PC-3 (cell line): ENCODE results near the gene PIEZO1. TPM values are rescaled to one million over a fixed set of nuclear protein-coding genes. Genes with fewer than 3 reads are reported as not detected.

Experiments used
- ATAC-seq: fragments of 200-7000 bp; cut with Tn5 transposase; 2 replicates; pipeline ENCODE4 v1.9.1; 2020; ENCODE audit warnings: mild to moderate bottlenecking, moderate library complexity
- BruUV-seq: library from RNA; stranded (reverse); fragments of 400-500 nt; replicated peaks from 2 replicates; lab custom pipeline; 2021; lab: Mats Ljungman, UMichigan
- CTCF ChIA-PET: fragments of 300-600 bp; sonication (Branson Sonifier 250); formaldehyde crosslinking; loops from one replicate; lab custom pipeline; 2022; ENCODE audit warnings: antibody characterized with exemption; lab: Charles Lee
- POLR2A ChIA-PET: fragments of 300-600 bp; sonication (Branson Sonifier 250); formaldehyde crosslinking; loops from one replicate; lab custom pipeline; 2022; ENCODE audit warnings: antibody characterized with exemption; ENCODE audit not compliant: unreplicated experiment; lab: Charles Lee
- DNase-seq: peaks from one replicate; pipeline ENCODE4 v3.0.0-alpha.2; 2015
- H2AFZ ChIP-seq: fragments of 300-600 bp; sonication (generic); 2 replicates; pipeline ENCODE4 v1.6.0; 2016; ENCODE audit warnings: antibody characterized with exemption, low read length
- H3F3A ChIP-seq: fragments of 300-600 bp; sonication (generic); one replicate; pipeline ENCODE4 v1.6.0; 2017; ENCODE audit warnings: antibody characterized with exemption, low read length, control low read depth, mild to moderate bottlenecking; ENCODE audit not compliant: unreplicated experiment
- H3K27ac ChIP-seq: fragments of 300-600 bp; sonication (generic); 2 replicates; pipeline ENCODE4 v1.5.1; 2016; ENCODE audit warnings: mild to moderate bottlenecking, low read length
- H3K27me3 ChIP-seq: fragments of 300-600 bp; sonication (generic); 2 replicates; pipeline ENCODE4 v1.6.1; 2016; ENCODE audit warnings: low read length, mixed read lengths
- H3K36me3 ChIP-seq: fragments of 300-600 bp; sonication (generic); 2 replicates; pipeline ENCODE4 v1.6.1; 2016; ENCODE audit warnings: low read depth, mixed run types, low read length, mixed read lengths
- H3K4me1 ChIP-seq: fragments of 300-600 bp; sonication (generic); 2 replicates; pipeline ENCODE4 v1.5.1; 2016; ENCODE audit warnings: low read length; ENCODE audit not compliant: insufficient read depth
- H3K4me2 ChIP-seq: fragments of 300-600 bp; sonication (generic); 2 replicates; pipeline ENCODE4 v1.6.0; 2016; ENCODE audit warnings: low read length
- H3K4me3 ChIP-seq: fragments of 300-600 bp; sonication (generic); 2 replicates; pipeline ENCODE4 v1.5.1; 2016; ENCODE audit warnings: mild to moderate bottlenecking, low read length, mixed read lengths
- H3K79me2 ChIP-seq: fragments of 300-600 bp; sonication (generic); 2 replicates; pipeline ENCODE4 v1.6.1; 2017; ENCODE audit warnings: low read length, mixed read lengths
- H3K9ac ChIP-seq: fragments of 300-600 bp; sonication (generic); 2 replicates; pipeline ENCODE4 v1.6.0; 2016; ENCODE audit warnings: mild to moderate bottlenecking, low read length
- H3K9me2 ChIP-seq: fragments of 300-600 bp; sonication (generic); replicated peaks from 2 replicates; pipeline ENCODE4 v1.6.1; 2016; ENCODE audit warnings: mixed run types, low read length, mixed read lengths
- H3K9me3 ChIP-seq: fragments of 300-600 bp; sonication (generic); 2 replicates; pipeline ENCODE4 v1.6.1; 2016; ENCODE audit warnings: low read length, mixed read lengths
- H4K20me1 ChIP-seq: fragments of 300-600 bp; sonication (generic); 2 replicates; pipeline ENCODE4 v1.6.1; 2016; ENCODE audit warnings: low read length, mixed read lengths
- CTCF ChIP-seq: fragments of 300-600 bp; sonication (generic); conservative IDR thresholded peaks from 2 replicates; pipeline ENCODE4 v1.5.1; 2017; ENCODE audit warnings: antibody characterized with exemption, low read depth, mild to moderate bottlenecking, low read length
- EZH2 ChIP-seq: fragments of 300-600 bp; sonication (generic); IDR thresholded peaks from one replicate; pipeline ENCODE4 v1.6.1; 2017; ENCODE audit warnings: antibody characterized with exemption, mild to moderate bottlenecking, low read length; ENCODE audit not compliant: unreplicated experiment
- EZH2phosphoT487 ChIP-seq: fragments of 300-600 bp; sonication (generic); IDR thresholded peaks from 2 replicates; pipeline ENCODE4 v1.6.1; 2018; ENCODE audit warnings: mild to moderate bottlenecking, antibody characterized with exemption, low read length, borderline replicate concordance
- intact Hi-C: fragments of 100-400 bp; cut with micrococcal nuclease; formaldehyde crosslinking; loops from 2 replicates; pipeline ENCODE4 v1.9.0; 2023
- total RNA-seq: library from RNA; depleted of rRNA; stranded (reverse); fragments of >200 nt; gene quantifications from 2 replicates; pipeline ENCODE4 v1.2.3, GENCODE V29; 2014

PIEZO1 gene
- total RNA-seq, 1 experiment from 2014 or later: 180 TPM

GRCh38 chr16:88715312-88716190 is 69.5 kb downstream of the PIEZO1 start:
- H4K20me1 ChIP-seq: no peaks in the 10 kb centered on the region
- no TSS peak for BruUV-seq
- no peaks in the 10 kb centered on the region for H3K9me3 ChIP-seq
- no peak overlapping the region for H3K4me2 ChIP-seq
- no peaks in the 10 kb centered on the region for H3K9me2 ChIP-seq
- CTCF ChIA-PET: no interaction called here
- H3K27ac ChIP-seq: no peak overlapping the region
- POLR2A ChIA-PET: no interaction called here
- ATAC-seq: no peak
- peaks cover 8% of the 10 kb centered on the region; the same call in 1 of the 2 replicates for H3K79me2 ChIP-seq
- H3K27me3 ChIP-seq: no peaks in the 10 kb centered on the region
- no peak for TF ChIP-seq EZH2phosphoT487
- no peak for TF ChIP-seq EZH2
- TF ChIP-seq CTCF: no peak
- intact Hi-C loops: no loop called here
- DNase-seq: no peak
- no peak overlapping the region for H3K9ac ChIP-seq
- peaks cover 4% of the 10 kb centered on the region; the same call in 1 of the 2 replicates for H3K36me3 ChIP-seq
- no peaks in the 10 kb centered on the region for H3F3A ChIP-seq
- no peak overlapping the region for H2AFZ ChIP-seq
- H3K4me1 ChIP-seq: no peaks in the 10 kb centered on the region
- no peak overlapping the region for H3K4me3 ChIP-seq

GRCh38 chr16:88714420-88715302 is 70.4 kb downstream of the PIEZO1 start:
- Histone ChIP-seq H3K4me2 (no peak overlapping the region), H3K27ac (no peak overlapping the region), H2AFZ (no peak overlapping the region), H4K20me1 (no peaks in the 10 kb centered on the region), H3F3A (no peaks in the 10 kb centered on the region), H3K79me2 (peaks cover 13% of the 10 kb centered on the region), H3K9me2 (no peaks in the 10 kb centered on the region), H3K36me3 (peaks cover 4% of the 10 kb centered on the region; the same call in 1 of the 2 replicates), H3K4me1 (no peaks in the 10 kb centered on the region), H3K27me3 (no peaks in the 10 kb centered on the region), H3K9me3 (no peaks in the 10 kb centered on the region), H3K4me3 (no peak overlapping the region), H3K9ac (no peak overlapping the region)
- intact Hi-C loops: no loop called here
- BruUV-seq: no TSS peak
- CTCF ChIA-PET: no interaction called here
- DNase-seq: no peak
- TF ChIP-seq EZH2 (no peak), CTCF (no peak), EZH2phosphoT487 (no peak)
- no peak for ATAC-seq
- POLR2A ChIA-PET: no interaction called here
